HS-5 (cell line): Measurements from ENCODE around the gene ANGPTL8.

Source experiments
- DNase-seq: peaks from one replicate; pipeline ENCODE4 v3.0.0-alpha.2; 2012; ENCODE audit warnings: low read depth

The ANGPTL8 gene

DNA sequence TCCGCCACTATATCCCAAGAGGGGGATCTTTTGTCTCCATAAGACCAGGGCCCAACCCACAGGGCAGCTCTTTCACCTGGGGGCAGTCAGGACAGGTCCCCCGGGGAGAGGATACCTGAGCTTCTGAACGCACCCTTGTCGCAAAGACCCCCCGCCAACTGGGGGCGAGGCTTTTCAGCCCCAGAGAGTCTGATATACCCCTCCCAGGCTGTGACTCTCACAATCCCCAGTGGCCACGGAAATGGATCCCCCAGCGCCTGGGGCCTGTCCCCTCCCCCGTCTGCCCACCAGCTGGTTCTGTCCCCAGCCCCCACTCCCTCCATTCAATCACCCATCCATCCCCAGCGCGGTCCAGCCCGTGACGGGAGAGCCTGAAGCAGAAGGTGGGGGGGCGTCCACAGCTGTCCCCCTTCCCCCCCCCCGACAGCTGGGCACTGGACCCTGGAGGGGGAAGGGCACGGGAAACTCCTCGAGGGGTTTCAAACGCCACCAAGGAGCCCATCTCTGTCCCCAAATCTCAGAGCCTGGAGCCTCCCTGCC is 22.1 kb downstream of the ANGPTL8 start:
- DNase-seq = no peak

DNA sequence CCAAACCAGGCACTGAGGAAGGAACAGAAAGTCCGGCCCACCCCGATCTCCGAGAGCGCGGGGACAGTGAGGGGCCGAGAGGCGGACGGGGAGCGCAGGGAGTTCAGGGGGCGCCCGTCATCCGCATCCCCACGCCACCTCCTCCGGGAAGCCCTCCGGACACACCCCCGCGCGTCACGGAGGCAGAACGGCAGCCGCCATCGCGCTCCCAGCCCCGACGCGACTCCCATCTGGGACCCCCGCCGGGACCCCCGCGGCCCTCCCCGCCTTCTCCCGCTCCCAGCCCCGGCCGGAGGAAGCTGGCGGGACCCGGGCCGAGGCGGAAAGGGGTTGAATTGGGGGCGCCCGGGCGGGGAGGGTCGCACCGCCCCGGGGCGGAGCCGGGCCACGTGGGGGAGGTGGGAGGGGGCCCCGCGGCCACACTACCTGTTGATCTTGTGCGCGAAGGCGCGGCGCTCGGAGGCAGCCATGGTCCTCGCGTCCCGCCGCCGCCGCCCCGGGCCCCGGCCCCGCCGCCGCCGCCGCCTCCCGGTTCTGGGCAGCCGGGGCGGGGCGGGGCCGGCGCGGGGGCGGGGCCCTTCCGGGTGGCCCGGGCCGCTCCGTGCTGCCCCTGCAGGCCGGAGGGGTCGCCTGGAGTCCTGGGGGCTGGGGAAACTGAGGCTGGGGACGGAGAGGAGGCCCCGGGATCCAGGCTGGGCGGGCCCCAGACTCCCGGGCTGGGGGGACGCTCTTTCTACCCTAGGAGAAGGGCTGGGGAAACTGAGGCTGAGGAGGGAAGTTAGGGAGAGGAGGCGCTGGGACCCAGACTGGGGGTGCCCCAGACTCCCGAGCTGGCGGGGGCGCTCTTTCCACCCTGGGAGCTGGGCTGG is 22.8 kb downstream of the ANGPTL8 start, which contains the start of gene DOCK6:
Gene DOCK6 (minus strand): TSS at position 554 of the 869 bp plus-strand sequence. CDS start 84 bp downstream, at position 470.
- DNase-seq = no peak

GRCh38 chr19:11263726-11264125 is 24.3 kb downstream of the ANGPTL8 start:
- no peak for DNase-seq

DNA sequence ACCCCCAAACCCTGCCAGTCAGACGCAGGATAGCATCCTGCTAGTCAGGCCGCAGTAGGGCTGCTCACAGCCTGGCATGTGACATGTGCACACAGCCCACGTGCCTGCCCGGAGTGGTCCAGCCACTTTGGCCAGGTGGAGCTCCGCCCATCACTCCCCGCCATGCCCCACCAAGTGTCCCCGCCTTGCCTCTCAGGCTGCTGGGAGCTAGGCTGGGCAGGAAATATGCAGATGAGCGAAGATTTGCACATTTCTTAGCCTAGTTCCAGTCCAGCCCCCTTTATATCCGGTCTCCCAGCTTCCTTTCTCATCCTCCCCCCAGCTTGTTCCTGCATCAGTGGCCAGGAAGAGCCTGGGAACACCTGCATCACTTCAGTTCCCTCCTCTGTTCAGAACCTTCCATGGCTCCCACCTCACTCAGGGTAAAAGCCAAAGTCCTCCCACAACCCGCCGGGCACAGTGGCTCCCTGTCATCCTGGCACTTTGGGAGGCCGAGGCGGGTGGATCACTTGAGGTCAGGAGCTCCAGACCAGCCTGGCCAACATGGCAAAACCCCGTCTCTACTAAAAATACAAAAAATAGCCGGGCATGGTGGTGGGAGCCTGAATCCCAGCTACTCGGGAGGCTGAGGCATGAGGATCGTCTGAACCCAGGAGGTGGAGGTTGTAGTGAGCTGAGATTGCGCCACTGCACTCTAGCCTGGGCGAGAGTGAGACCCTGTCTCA is 25.2 kb downstream of the ANGPTL8 start:
- DNase-seq = no peak

- no peak for DNase-seq
Observed at GRCh38 chr19:11265177-11265784, 25.9 kb downstream of the ANGPTL8 start.

- no peak for DNase-seq
Observed at GRCh38 chr19:11265785-11266236, 26.4 kb downstream of the ANGPTL8 start.

DNA sequence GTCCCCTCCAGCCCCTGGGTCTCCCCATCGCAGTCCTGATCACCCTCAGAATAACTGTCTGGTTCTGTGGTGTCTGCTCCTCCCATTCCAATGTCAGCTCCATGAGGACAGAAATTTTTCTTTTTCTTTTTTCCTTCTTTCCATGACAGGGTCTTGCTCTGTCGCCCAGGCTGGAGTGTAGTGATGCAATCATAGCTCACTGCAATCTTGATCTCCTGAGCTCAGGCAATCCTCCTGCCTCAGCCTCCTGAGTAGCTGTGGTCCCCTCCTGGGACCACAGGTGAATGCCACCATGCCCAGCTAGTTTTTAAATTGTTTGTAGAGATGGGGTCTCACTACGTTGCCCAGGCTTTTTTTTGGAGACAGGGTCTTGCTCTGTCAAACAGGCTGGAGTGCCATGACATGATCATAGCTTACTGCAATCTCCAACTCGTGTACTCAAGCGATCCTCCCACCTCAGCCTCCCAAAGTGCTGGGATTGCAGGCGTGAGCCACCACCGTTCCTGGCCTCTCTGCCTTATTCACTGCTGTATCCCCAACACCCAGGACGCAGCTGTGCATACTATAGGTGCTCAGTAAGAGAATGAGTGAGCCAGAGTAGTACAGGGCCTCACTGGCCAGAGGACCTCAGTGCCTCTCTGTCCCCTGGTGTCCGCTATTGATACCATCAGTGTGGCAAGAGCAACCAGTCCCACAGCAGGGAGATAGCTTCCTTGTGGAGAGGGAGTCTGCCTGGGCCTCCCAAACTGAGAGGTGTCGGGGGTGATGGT is 28.1 kb downstream of the ANGPTL8 start:
- DNase-seq = no peak

GRCh38 chr19:11268783-11269267 is 29.4 kb downstream of the ANGPTL8 start:
- DNase-seq = peak; percentile 66

GRCh38 chr19:11269408-11269807 is 30.0 kb downstream of the ANGPTL8 start:
- DNase-seq = peak; percentile 47

DNA sequence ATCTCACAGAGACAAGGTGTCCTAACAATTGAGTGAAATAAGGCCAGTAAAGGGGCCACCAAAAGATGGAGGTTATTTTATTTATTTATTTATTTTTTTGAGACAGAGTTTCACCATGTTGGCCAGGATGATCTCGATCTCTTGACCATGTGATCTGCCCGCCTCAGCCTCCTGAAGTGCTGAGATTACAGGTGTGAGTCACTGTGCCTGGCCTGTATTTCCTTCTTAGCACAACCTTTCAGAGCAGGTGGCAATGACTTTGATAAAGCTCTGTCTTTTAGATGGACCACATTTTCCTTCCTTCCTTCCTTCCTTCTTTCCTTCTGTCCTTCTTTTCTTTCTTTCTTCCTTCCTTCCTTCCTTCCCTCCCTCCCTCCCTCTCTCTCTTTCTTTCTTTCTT is 33.9 kb downstream of the ANGPTL8 start:
- DNase-seq = no peak

DNA sequence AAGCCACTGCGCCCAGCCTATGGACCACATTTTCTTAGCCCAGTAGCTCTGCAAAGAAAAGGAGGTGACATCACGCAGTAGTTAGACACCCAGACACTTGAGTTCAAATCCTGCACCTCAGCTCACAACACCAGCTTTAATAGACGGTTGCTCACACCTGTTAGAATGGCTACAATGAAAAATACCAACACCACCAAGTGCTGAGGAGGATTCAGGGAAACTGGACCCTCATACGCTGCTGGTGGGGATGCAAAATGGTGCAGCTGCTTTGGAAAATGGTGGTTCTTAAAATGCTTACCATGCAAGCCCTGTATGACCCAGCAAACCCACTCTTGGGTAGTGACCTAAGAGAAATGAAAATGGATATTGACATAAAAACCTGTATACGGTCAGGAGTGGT is 34.6 kb downstream of the ANGPTL8 start:
- no peak for DNase-seq

DNA sequence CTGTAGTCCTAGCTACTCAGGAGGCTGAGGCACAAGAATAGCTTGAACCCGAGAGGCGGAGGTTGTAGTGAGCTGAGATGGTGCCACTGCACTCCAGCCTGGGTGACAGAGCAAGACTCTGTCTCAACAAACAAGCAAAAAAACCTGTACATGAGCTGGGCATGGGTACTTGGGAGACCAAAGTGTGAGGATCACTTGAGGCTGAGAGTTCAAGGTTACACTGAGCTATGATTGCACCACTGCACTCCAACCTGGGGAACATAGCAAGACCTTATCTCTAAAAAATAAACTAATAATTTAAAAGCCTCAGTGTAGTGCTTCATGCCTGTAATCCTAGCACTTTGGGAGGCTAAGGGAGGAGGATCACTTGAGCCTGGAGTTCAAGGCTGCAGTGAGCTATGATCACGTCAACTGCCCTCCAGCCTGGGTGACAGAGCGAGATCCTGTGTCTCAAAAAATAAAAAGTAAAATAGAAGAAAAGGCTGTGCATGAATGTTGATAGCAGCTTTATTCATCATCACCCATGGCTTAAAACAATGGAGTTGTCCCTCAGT is 35.2 kb downstream of the ANGPTL8 start:
- no peak for DNase-seq

GRCh38 chr19:11278670-11279069 is 39.3 kb downstream of the ANGPTL8 start:
- no peak for DNase-seq

DNA sequence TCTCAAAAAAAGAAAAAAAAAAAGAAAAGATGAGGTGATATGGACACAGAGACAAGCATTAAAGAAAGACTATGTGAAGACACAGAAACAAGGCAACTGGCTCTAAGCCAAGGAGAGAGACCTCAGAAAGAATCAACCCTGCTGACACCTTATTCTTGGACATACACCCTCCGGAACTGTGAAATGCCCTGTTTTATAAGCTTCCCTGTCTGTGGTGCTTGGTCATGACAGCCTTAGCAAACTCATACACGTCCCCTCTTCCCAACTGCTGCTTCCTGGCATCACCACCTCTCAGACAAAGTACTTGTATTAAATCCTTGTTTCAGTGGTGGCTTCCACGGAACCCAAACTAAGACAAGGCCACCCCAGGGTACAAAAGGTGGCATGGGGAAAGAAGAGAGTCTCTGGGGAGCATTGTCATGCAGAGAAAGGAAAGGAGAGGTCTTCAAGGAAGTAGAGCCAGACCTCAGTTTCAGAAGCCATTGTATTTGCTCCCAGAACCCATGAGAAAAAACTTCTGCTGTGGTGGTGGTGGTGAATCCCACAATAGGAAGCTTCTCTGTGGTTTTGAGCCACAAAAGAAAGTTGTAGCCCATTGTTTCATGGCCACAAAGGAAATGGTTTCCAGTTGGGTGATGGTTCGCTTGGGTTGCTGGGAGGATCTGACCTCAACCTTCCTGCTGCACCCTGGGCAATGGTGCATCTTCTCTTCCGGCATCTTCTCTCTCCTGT is 40.3 kb downstream of the ANGPTL8 start:
- no peak for DNase-seq

DNA sequence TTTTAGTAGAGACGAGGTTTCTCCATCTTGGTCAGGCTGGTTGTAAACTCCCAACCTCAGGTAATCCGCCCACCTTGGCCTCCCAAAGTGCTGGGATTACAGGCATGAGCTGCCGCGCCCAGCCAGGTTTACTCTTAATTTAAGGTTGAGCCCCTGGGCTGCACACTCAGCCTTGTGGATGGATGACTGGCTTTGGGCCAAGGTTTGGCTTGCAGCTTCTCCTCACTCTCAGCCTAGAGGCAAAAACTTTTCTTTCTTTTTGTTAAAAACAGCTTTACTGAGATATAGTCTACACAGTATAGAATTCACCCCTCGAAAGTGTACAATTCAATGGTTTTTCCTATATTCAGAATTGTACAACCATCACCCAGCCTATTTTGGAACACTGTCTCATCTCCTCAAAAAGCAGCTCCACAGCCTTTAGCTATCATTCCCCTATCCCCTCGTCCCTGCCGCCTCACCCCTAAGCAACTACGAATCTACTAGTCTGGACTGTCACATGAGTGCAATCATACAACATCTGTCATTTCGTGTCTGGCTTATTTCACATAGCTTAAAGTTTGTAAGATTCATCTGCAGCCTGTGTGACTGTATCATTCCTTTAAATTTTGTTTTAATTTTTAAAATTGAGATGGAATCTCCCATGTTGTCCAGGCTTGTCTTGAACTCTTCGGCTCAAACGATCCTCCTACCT is 42.1 kb downstream of the ANGPTL8 start:
- DNase-seq = no peak

DNA sequence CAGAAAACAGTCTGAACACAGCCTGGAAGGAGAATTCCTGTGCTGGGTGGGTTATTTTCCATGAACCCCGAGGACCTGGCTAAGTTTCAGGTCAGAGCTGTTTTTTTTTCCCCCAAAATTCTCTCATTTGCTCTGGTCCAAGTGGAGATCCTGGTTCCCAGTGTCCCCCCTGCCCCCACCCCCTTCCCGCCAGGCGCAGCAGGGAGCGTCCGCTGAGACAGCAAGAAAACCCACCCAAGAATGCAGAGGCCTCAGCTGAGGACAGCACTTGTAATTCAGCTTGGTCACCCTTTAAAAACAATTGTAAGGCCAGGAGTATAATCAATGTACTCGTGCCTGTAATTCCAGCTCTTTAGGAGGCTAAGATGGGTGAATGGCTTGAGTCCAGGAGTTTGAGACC is 45.1 kb downstream of the ANGPTL8 start:
- DNase-seq = no peak

- DNase-seq = no peak
Observed at GRCh38 chr19:11286312-11286974, 47.0 kb downstream of the ANGPTL8 start.

DNA sequence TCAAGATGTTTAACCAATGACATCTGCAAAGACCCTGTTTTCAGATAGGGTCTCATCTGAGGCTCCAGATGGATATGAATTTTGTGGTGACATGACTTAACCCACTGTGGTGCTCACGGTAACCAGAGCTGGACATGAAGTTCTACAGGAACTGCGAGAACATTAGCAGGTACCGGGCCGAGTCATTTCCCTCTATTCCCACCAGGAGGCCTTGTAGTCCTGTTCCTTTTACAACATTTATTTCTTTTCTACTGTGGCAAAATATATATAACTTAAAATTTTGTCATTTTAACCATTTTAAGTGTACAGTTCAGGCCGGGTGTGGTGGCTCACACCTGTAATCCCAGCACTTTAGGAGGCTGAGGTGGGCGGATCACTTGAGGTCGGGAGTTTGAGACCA is 48.9 kb downstream of the ANGPTL8 start:
- no peak for DNase-seq

GRCh38 chr19:11290256-11290655 is 50.8 kb downstream of the ANGPTL8 start:
- no peak for DNase-seq
